ENCODE measurements around the gene SYN1.
A peak's percentile ranks its signal among the peaks of the same experiment; 100 is the strongest.

SYN1 gene

DNA sequence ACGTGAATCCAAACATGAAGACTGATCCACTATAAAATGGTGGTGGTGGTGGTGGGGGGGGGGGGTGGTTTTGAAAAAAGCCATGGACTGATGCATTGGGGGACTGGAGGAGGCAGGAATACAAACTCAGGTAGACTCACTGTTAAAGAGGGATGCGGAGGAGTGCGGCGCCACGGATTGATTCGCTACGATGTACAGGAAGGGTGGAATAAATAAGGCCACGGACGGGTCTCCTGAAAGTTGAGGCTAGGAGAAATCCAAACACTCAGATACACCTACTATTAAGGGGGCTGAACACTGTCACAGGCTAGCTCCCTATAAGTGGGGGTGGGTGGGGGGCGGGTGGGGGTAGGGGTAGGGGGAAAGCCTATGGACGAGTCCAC is 30.1 kb upstream of the SYN1 start:
- WGBS: 2% methylated on average over 5 of the region's 11 CpGs
- Histone ChIP-seq H3K4me1 (ENCODE audit: insufficient read depth, low read length) (no peaks in the 10 kb centered on the region), H3K36me3 (ENCODE audit: insufficient read depth, low read length) (peaks cover 19% of the 10 kb centered on the region), H3K9me3 (ENCODE audit: insufficient read depth, low read depth, low read length) (no peaks in the 10 kb centered on the region), H3K27me3 (ENCODE audit: insufficient read depth, low read length) (no peaks in the 10 kb centered on the region), H3K9ac (ENCODE audit: low read depth, low read length) (peak overlapping the region; percentile 84; the same call in 1 of the 2 replicates), H3K27ac (ENCODE audit: low read depth, low read length) (no peak overlapping the region), H3K4me3 (ENCODE audit: low read length) (peak overlapping the region; percentile 74)

DNA sequence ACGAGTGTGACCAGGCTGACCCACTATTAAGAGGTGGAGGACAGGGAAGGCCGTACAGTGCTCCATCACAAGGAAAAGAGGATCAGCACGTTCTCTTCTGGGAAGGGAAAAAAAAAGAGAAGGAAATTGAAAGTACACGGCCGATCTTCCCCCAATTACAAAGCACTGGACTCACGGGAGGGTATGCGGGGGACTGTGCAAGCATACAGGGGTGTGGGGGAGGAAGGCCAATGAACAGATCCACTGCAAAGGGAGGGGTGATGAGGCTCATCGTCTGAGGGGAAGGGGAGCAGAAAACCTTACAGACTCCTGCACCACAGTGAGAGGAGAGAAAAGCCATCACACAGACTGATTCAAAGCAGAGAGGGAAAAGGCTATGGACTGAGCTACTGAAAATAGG is 29.6 kb upstream of the SYN1 start:
- WGBS: 74% methylated on average over 7 of the region's 8 CpGs
- H3K9ac ChIP-seq (ENCODE audit: low read depth, low read length): no peak overlapping the region
- H3K27me3 ChIP-seq (ENCODE audit: insufficient read depth, low read length): no peaks in the 10 kb centered on the region

DNA sequence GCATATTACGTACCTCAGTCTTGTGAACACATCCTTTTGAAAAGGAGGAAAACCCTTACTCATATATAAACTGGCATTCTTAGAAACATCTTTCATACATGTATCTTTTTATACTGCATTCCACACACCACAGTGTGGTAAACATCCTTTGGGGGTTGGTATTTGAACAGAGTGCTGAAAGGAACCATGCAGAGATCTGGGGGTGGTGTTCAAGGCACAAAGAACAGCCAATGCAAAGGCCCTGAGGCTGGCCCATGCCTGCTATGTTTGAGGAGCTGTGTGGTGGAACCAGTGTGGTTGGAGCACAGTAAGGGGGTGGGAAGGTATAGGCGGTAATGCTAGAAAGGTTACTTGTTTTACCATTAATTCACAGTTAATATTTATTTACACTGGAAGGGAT is 28.7 kb upstream of the SYN1 start:
- H3K9ac ChIP-seq (ENCODE audit: low read depth, low read length): no peak overlapping the region
- peaks cover 15% of the 10 kb centered on the region for H3K36me3 ChIP-seq (ENCODE audit: insufficient read depth, low read length)
- no peaks in the 10 kb centered on the region for H3K9me3 ChIP-seq (ENCODE audit: insufficient read depth, low read depth, low read length)
- no peak overlapping the region for H3K4me3 ChIP-seq (ENCODE audit: low read length)
- H3K4me1 ChIP-seq (ENCODE audit: insufficient read depth, low read length): no peaks in the 10 kb centered on the region
- WGBS: 100% methylated on average over 1 of the region's 2 CpGs
- no peak overlapping the region for H3K27ac ChIP-seq (ENCODE audit: low read depth, low read length)
- no peaks in the 10 kb centered on the region for H3K27me3 ChIP-seq (ENCODE audit: insufficient read depth, low read length)

More for the DNA sequence above, 29.6 kb upstream of the SYN1 start:
- Histone ChIP-seq H3K4me1 (ENCODE audit: insufficient read depth, low read length) (no peaks in the 10 kb centered on the region), H3K36me3 (ENCODE audit: insufficient read depth, low read length) (peaks cover 19% of the 10 kb centered on the region), H3K9me3 (ENCODE audit: insufficient read depth, low read depth, low read length) (no peaks in the 10 kb centered on the region), H3K27ac (ENCODE audit: low read depth, low read length) (no peak overlapping the region), H3K4me3 (ENCODE audit: low read length) (peak overlapping the region; percentile 74)

DNA sequence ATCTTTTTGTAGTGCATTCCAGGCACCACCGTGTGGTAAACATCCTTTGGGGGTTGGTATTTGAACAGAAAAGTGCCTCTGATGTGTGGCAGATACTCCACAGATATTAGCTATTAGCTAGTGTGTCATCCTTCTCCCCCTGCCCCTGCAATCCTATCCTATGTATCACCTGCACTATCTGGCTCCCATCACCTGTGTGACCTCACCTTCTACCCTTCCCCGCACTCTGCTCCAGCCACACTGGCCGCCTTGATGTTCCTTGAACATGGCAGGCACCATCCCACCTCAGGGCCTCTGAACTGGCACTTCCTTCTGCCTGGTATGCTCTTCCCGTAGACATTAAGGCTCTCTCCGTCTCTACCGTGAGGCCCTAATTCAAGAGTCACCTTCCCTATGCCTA is 27.0 kb upstream of the SYN1 start:
- no peak overlapping the region for H3K9ac ChIP-seq (ENCODE audit: low read depth, low read length)
- H3K9me3 ChIP-seq (ENCODE audit: insufficient read depth, low read depth, low read length): no peaks in the 10 kb centered on the region
- no peaks in the 10 kb centered on the region for H3K27me3 ChIP-seq (ENCODE audit: insufficient read depth, low read length)
- WGBS: 89% methylated on average over 6 of the region's 6 CpGs
- H3K36me3 ChIP-seq (ENCODE audit: insufficient read depth, low read length): peaks cover 13% of the 10 kb centered on the region; the same call in 1 of the 2 replicates
- H3K27ac ChIP-seq (ENCODE audit: low read depth, low read length): no peak overlapping the region
- no peaks in the 10 kb centered on the region for H3K4me1 ChIP-seq (ENCODE audit: insufficient read depth, low read length)
- H3K4me3 ChIP-seq (ENCODE audit: low read length): no peak overlapping the region

DNA sequence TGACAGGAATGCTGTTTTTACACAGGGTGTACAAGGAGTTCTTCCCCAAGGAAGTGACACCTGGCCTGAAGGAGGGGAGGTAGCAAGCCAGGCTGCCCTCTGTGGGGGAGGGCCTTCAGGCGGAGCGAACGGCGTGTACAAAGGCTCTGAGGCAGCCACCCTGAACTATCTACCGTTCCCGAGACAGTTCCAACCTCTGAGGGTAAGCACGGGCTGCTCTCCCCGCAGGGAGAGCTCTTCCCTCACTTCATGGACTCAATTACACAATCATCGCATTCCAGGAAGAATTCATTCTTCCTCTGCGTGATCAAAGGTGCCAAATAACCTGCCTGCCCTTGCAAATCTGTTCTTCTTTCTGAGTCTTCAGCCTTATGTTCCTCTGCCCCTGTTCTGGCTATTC is 25.9 kb upstream of the SYN1 start:
- no peaks in the 10 kb centered on the region for H3K4me1 ChIP-seq (ENCODE audit: insufficient read depth, low read length)
- H3K36me3 ChIP-seq (ENCODE audit: insufficient read depth, low read length): peaks cover 24% of the 10 kb centered on the region
- H3K4me3 ChIP-seq (ENCODE audit: low read length): no peak overlapping the region
- no peak overlapping the region for H3K27ac ChIP-seq (ENCODE audit: low read depth, low read length)
- WGBS: 86% methylated on average over 10 of the region's 10 CpGs
- no peaks in the 10 kb centered on the region for H3K27me3 ChIP-seq (ENCODE audit: insufficient read depth, low read length)
- H3K9me3 ChIP-seq (ENCODE audit: insufficient read depth, low read depth, low read length): no peaks in the 10 kb centered on the region
- no peak overlapping the region for H3K9ac ChIP-seq (ENCODE audit: low read depth, low read length)

DNA sequence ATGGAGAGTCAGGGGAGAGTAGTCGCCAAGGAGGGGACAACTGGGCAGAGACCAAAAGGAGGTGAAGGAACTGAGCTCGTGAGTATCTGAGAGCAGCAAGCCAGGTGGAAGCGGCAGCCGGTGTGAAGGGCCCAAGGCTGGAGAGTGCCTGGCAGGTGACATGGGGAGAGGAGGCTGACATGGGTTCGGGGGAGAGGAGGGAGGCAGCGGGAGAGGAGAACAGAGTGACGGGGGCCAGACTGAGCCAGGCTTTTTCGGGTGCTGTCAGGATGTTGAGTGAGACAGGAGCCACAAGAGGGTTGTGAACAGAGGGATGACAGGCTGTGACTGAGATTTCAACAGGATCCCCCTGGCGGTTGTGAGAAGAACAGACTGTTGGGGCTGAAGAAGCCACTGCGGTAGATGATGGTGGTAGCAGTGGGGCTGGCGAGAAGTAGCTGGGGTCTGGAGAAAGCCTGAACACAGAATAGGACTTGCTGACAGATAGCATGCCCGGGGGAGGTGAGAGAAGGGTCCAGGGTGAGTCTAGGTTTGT is 25.0 kb upstream of the SYN1 start:
- 70% methylated on average over 12 of the region's 12 CpGs for WGBS
- Histone ChIP-seq H3K4me3 (ENCODE audit: low read length) (no peak overlapping the region), H3K4me1 (ENCODE audit: insufficient read depth, low read length) (no peaks in the 10 kb centered on the region), H3K9me3 (ENCODE audit: insufficient read depth, low read depth, low read length) (no peaks in the 10 kb centered on the region; the same call in 1 of the 2 replicates), H3K36me3 (ENCODE audit: insufficient read depth, low read length) (peaks cover 33% of the 10 kb centered on the region), H3K27ac (ENCODE audit: low read depth, low read length) (no peak overlapping the region), H3K27me3 (ENCODE audit: insufficient read depth, low read length) (no peaks in the 10 kb centered on the region), H3K9ac (ENCODE audit: low read depth, low read length) (no peak overlapping the region)

- H3K27ac ChIP-seq (ENCODE audit: low read depth, low read length): no peak overlapping the region
- no peak overlapping the region for H3K9ac ChIP-seq (ENCODE audit: low read depth, low read length)
- H3K4me1 ChIP-seq (ENCODE audit: insufficient read depth, low read length): no peaks in the 10 kb centered on the region
- H3K36me3 ChIP-seq (ENCODE audit: insufficient read depth, low read length): peaks cover 39% of the 10 kb centered on the region
- H3K27me3 ChIP-seq (ENCODE audit: insufficient read depth, low read length): no peaks in the 10 kb centered on the region
- H3K9me3 ChIP-seq (ENCODE audit: insufficient read depth, low read depth, low read length): no peaks in the 10 kb centered on the region; the same call in 1 of the 2 replicates
- H3K4me3 ChIP-seq (ENCODE audit: low read length): no peak overlapping the region
- WGBS: 77% methylated on average over 2 of the region's 2 CpGs
Observed at GRCh38 chrX:47643926-47644325, 24.3 kb upstream of the SYN1 start.

- Histone ChIP-seq H3K27me3 (ENCODE audit: insufficient read depth, low read length) (no peaks in the 10 kb centered on the region), H3K9me3 (ENCODE audit: insufficient read depth, low read depth, low read length) (no peaks in the 10 kb centered on the region; the same call in 1 of the 2 replicates), H3K27ac (ENCODE audit: low read depth, low read length) (no peak overlapping the region), H3K4me1 (ENCODE audit: insufficient read depth, low read length) (no peaks in the 10 kb centered on the region), H3K36me3 (ENCODE audit: insufficient read depth, low read length) (peaks cover 66% of the 10 kb centered on the region), H3K4me3 (ENCODE audit: low read length) (no peak overlapping the region), H3K9ac (ENCODE audit: low read depth, low read length) (no peak overlapping the region)
- WGBS: 92% methylated on average over 14 of the region's 14 CpGs
Observed at GRCh38 chrX:47638816-47639215, 19.2 kb upstream of the SYN1 start.

GRCh38 chrX:47637546-47638195 is 18.0 kb upstream of the SYN1 start:
- no peaks in the 10 kb centered on the region; the same call in 1 of the 2 replicates for H3K9me3 ChIP-seq (ENCODE audit: insufficient read depth, low read depth, low read length)
- H3K4me3 ChIP-seq (ENCODE audit: low read length): peak overlapping the region; percentile 45; the same call in 1 of the 2 replicates
- H3K4me1 ChIP-seq (ENCODE audit: insufficient read depth, low read length): no peaks in the 10 kb centered on the region
- H3K27me3 ChIP-seq (ENCODE audit: insufficient read depth, low read length): no peaks in the 10 kb centered on the region
- peak overlapping the region; percentile 44; the same call in 1 of the 2 replicates for H3K9ac ChIP-seq (ENCODE audit: low read depth, low read length)
- H3K36me3 ChIP-seq (ENCODE audit: insufficient read depth, low read length): peaks cover 61% of the 10 kb centered on the region
- H3K27ac ChIP-seq (ENCODE audit: low read depth, low read length): no peak overlapping the region
- 87% methylated on average over 31 of the region's 31 CpGs for WGBS

GRCh38 chrX:47634871-47635575 is 15.4 kb upstream of the SYN1 start:
- Histone ChIP-seq H3K27me3 (ENCODE audit: insufficient read depth, low read length) (no peaks in the 10 kb centered on the region), H3K36me3 (ENCODE audit: insufficient read depth, low read length) (peaks cover 41% of the 10 kb centered on the region), H3K4me1 (ENCODE audit: insufficient read depth, low read length) (no peaks in the 10 kb centered on the region), H3K4me3 (ENCODE audit: low read length) (no peak overlapping the region), H3K9ac (ENCODE audit: low read depth, low read length) (no peak overlapping the region), H3K27ac (ENCODE audit: low read depth, low read length) (no peak overlapping the region), H3K9me3 (ENCODE audit: insufficient read depth, low read depth, low read length) (no peaks in the 10 kb centered on the region; the same call in 1 of the 2 replicates)
- WGBS: 96% methylated on average over 16 of the region's 16 CpGs
